ENCODE results near the gene HGFAC. TPM values are rescaled to one million over a fixed set of nuclear protein-coding genes. Genes with fewer than 3 reads are reported as not detected.

Gene HGFAC
- total RNA-seq, 1 experiment from 2014 or later, result 0.04 TPM

DNA sequence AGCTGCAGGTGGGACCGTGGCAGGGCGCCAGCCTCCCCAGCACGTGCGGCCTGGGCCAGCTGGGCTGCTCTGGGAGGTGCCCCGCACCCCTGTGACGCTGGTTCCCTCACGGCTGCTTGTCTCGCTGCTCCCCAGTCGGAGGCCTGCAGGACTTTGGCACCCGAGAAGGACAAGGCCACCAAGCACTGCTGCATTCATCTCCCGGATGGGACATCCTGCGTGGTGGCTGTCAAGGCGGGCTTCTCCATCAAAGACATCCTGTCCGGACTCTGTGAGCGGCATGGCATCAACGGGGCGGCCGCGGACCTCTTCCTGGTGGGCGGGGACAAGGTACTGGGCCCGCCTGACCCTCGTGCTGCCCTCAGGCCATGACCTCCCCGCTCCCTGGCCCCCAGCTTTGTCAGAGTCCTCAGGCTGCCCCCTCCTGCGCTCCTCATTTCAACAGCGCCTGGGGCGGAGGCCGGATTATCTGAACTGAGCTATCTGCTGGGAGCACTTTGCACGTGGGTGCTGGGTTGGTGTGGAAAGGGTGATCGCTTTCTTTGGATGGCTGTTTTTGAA is 19.4 kb upstream of the HGFAC start:
- POLR2A ChIA-PET (ENCODE audit: unreplicated experiment), result no interaction called here
- Histone ChIP-seq H3K36me3 (ENCODE audit: low read depth, low read length) (no peaks in the 10 kb centered on the region), H3K9me2 (replicated peaks; ENCODE audit: low read length) (no peaks in the 10 kb centered on the region), H3K27me3 (ENCODE audit: low read length) (no peaks in the 10 kb centered on the region), H2AFZ (ENCODE audit: low read length) (no peak overlapping the region), H3K4me1 (ENCODE audit: insufficient read depth, low read length) (no peaks in the 10 kb centered on the region), H3K9ac (ENCODE audit: low read length) (no peak overlapping the region), H3K27ac (ENCODE audit: low read length) (no peak overlapping the region), H3K4me3 (ENCODE audit: low read length) (no peak overlapping the region), H3F3A (ENCODE audit: low read length, unreplicated experiment) (no peaks in the 10 kb centered on the region), H3K4me2 (ENCODE audit: low read length) (no peak overlapping the region), H3K9me3 (ENCODE audit: low read length) (no peaks in the 10 kb centered on the region), H4K20me1 (ENCODE audit: low read length) (no peaks in the 10 kb centered on the region), H3K79me2 (ENCODE audit: low read length) (no peaks in the 10 kb centered on the region)
- DNase-seq (no peak), ATAC-seq (no peak)
- CTCF ChIA-PET, result no interaction called here
- TF ChIP-seq EZH2 (IDR thresholded peaks at IDR 0.05; ENCODE audit: low read length, unreplicated experiment), result no peak
- TF ChIP-seq, protein P1, sequence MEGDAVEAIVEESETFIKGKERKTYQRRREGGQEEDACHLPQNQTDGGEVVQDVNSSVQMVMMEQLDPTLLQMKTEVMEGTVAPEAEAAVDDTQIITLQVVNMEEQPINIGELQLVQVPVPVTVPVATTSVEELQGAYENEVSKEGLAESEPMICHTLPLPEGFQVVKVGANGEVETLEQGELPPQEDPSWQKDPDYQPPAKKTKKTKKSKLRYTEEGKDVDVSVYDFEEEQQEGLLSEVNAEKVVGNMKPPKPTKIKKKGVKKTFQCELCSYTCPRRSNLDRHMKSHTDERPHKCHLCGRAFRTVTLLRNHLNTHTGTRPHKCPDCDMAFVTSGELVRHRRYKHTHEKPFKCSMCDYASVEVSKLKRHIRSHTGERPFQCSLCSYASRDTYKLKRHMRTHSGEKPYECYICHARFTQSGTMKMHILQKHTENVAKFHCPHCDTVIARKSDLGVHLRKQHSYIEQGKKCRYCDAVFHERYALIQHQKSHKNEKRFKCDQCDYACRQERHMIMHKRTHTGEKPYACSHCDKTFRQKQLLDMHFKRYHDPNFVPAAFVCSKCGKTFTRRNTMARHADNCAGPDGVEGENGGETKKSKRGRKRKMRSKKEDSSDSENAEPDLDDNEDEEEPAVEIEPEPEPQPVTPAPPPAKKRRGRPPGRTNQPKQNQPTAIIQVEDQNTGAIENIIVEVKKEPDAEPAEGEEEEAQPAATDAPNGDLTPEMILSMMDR (conservative IDR thresholded peaks at IDR 0.05; ENCODE audit: low read depth, low read length), result no peak
- no peak for TF ChIP-seq EZH2phosphoT487 (IDR thresholded peaks at IDR 0.05; ENCODE audit: borderline replicate concordance, low read length)
- intact Hi-C loops (cut with micrococcal nuclease), result no loop called here
- no TSS peak for BruUV-seq (replicated peaks)

DNA sequence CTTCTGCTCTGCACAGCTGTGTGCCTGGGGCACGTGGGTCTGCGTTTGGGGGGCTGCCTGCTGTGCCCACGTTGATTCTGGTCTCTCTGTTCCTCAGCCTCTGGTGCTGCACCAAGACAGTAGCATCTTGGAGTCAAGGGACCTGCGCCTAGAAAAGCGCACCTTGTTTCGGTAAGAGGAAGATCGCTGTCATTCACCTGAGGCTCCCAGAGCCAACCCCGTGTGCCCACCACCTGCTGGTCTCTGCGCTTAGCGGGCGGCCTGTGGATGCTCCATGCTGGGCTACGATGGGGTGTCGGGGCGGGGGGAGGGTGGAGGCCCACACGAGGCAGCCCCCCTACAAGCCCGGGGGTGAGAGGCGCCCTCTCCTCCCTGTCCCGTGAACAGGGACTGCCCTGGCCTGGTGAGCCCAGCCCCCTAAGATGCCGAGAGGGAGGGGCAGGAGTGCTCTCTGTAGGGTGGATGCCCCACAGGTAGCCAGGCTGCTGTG is 18.9 kb upstream of the HGFAC start:
- Histone ChIP-seq H3K27me3 (ENCODE audit: low read length) (no peaks in the 10 kb centered on the region), H3K79me2 (ENCODE audit: low read length) (no peaks in the 10 kb centered on the region), H3F3A (ENCODE audit: low read length, unreplicated experiment) (no peaks in the 10 kb centered on the region), H2AFZ (ENCODE audit: low read length) (no peak overlapping the region), H4K20me1 (ENCODE audit: low read length) (no peaks in the 10 kb centered on the region), H3K27ac (ENCODE audit: low read length) (no peak overlapping the region), H3K4me3 (ENCODE audit: low read length) (no peak overlapping the region), H3K9me2 (replicated peaks; ENCODE audit: low read length) (no peaks in the 10 kb centered on the region), H3K4me2 (ENCODE audit: low read length) (no peak overlapping the region), H3K9me3 (ENCODE audit: low read length) (no peaks in the 10 kb centered on the region), H3K36me3 (ENCODE audit: low read depth, low read length) (no peaks in the 10 kb centered on the region), H3K4me1 (ENCODE audit: insufficient read depth, low read length) (no peaks in the 10 kb centered on the region), H3K9ac (ENCODE audit: low read length) (no peak overlapping the region)
- no TSS peak for BruUV-seq (replicated peaks)
- intact Hi-C loops (cut with micrococcal nuclease), result no loop called here
- ChIA-PET POLR2A (ENCODE audit: unreplicated experiment) (no interaction called here), CTCF (no interaction called here)
- TF ChIP-seq, protein P1 (conservative IDR thresholded peaks at IDR 0.05; ENCODE audit: low read depth, low read length), result no peak
- TF ChIP-seq EZH2 (IDR thresholded peaks at IDR 0.05; ENCODE audit: low read length, unreplicated experiment), result no peak
- TF ChIP-seq EZH2phosphoT487 (IDR thresholded peaks at IDR 0.05; ENCODE audit: borderline replicate concordance, low read length), result no peak
- no peak for ATAC-seq
- DNase-seq, result no peak

DNA sequence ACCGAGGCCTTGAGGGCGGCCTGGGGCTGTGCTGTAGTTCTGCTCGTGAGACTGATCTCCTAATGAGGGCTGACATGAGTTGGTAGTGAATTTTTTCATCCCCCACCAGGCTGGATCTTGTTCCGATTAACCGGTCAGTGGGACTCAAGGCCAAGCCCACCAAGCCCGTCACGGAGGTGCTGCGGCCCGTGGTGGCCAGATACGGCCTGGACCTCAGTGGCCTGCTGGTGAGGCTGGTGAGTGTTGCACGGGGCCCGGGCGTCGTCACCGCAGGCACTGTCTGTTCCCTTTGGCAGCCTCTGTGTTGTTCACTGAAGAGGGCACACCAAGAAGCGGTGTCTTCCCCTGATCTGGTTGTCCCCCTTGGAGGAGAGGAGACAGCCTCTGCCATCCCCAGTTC is 18.4 kb upstream of the HGFAC start:
- no peak overlapping the region for H3K4me3 ChIP-seq (ENCODE audit: low read length)
- H4K20me1 ChIP-seq (ENCODE audit: low read length), result no peaks in the 10 kb centered on the region
- H3K9ac ChIP-seq (ENCODE audit: low read length), result no peak overlapping the region
- H3K4me1 ChIP-seq (ENCODE audit: insufficient read depth, low read length), result no peaks in the 10 kb centered on the region
- H3K27me3 ChIP-seq (ENCODE audit: low read length), result no peaks in the 10 kb centered on the region
- POLR2A ChIA-PET (ENCODE audit: unreplicated experiment), result no interaction called here
- no TSS peak for BruUV-seq (replicated peaks)
- no peaks in the 10 kb centered on the region for H3K9me2 ChIP-seq (replicated peaks; ENCODE audit: low read length)
- TF ChIP-seq EZH2 (IDR thresholded peaks at IDR 0.05; ENCODE audit: low read length, unreplicated experiment), result no peak
- H3K79me2 ChIP-seq (ENCODE audit: low read length), result no peaks in the 10 kb centered on the region
- H3K9me3 ChIP-seq (ENCODE audit: low read length), result no peaks in the 10 kb centered on the region
- intact Hi-C loops (cut with micrococcal nuclease), result no loop called here
- no peak for DNase-seq
- CTCF ChIA-PET, result no interaction called here
- H3K27ac ChIP-seq (ENCODE audit: low read length), result no peak overlapping the region
- no peak for ATAC-seq
- H3F3A ChIP-seq (ENCODE audit: low read length, unreplicated experiment), result no peaks in the 10 kb centered on the region
- H3K36me3 ChIP-seq (ENCODE audit: low read depth, low read length), result no peaks in the 10 kb centered on the region
- no peak overlapping the region for H3K4me2 ChIP-seq (ENCODE audit: low read length)
- no peak overlapping the region for H2AFZ ChIP-seq (ENCODE audit: low read length)
